ENCODE measurements around the gene TTLL13.
"Not testable (repeated sequence)": the region's sequence is repeated elsewhere in the genome, so short reads cannot be mapped to it uniquely, and the experiment has no call there.

The TTLL13 gene

GRCh38 chr15:90291679-90292356 lies 42.5 kb downstream of the TTLL13 start:
- peak in 1 of 2 donors; percentile 20 for DNase-seq

- DNase-seq: peak; percentile 66 to 77
Measured at GRCh38 chr15:90293040-90293810, 43.9 kb downstream of the TTLL13 start.

DNA sequence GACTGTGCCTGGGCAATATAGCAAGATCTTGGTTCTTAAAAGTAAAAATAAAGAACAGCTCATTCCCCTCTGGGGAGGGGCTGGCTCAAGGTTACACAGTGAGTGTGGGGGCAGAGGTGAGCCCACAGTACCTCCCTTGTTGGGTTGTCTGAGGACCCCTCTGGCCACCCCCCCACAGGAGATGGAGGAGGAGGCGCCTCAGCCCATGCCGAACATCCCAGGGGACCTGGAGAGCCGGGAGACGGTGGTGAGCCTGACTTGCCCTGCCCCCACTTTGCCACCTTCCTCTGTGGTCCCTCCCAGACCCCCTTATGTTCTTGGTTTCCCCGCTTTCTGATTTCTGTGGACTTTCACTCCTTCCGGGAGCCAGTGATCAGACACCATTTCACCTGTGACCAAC lies 44.8 kb downstream of the TTLL13 start:
- no peak for DNase-seq

- DNase-seq: no peak
Measured at GRCh38 chr15:90294601-90295269, 45.4 kb downstream of the TTLL13 start.

- no peak for DNase-seq
Measured at GRCh38 chr15:90295270-90295648, 45.9 kb downstream of the TTLL13 start.

- DNase-seq: not testable (repeated sequence)
Measured at GRCh38 chr15:90296316-90296884, 47.0 kb downstream of the TTLL13 start.

GRCh38 chr15:90297021-90297420 lies 47.7 kb downstream of the TTLL13 start:
- DNase-seq: no peak

- DNase-seq: no peak
Measured at GRCh38 chr15:90300541-90300940, 51.2 kb downstream of the TTLL13 start.

- peak; percentile 41 to 64 for DNase-seq
Measured at GRCh38 chr15:90300988-90301706, 51.8 kb downstream of the TTLL13 start.

DNA sequence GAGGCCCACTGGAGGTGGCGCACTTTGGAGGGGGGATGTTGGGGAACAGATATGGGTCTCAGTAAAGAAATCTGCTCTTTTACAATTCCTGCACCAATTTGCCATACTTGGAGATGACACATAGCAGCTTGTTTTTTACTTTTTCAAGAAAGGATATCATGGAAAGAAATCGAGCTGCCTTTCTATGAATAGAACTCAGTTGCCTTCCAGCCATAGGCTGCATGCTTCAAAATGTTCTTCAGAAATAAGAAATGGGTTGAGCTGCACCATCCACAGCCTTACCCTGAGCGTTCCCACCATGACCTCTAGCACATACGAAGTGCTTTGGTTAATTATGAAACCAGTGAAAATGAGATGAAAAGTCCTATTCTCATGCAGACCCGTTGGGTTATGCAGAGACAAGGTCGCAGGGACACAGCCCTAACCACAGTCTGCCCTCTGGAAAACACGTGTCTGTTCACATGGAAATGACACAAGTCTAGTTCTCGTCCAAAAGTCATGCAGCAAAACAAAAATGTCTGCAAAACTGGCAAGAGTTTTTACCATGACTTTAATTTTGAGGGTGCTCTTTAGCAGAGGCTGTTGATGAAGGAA lies 52.4 kb downstream of the TTLL13 start:
- no peak for DNase-seq

DNA sequence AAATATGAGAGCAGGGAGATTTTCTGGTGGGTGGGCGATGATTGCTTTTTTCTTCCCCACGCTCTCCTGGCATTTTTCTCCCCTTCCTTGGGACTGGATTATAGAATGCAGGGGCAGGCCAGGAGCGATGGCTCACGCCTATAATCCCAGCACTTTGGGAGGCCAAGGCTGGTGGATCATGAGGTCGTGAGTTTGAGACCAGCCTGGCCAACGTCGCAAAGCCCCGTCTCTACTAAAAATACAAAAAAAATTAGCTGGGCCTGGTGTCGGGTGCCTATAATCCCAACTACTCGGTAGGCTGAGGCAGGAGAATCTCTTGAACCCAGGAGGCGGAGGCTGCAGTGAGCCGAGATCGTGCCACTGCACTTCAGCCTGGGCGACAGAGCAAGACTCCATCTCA lies 56.0 kb downstream of the TTLL13 start:
- DNase-seq: not testable (repeated sequence)

GRCh38 chr15:90305932-90306331 lies 56.6 kb downstream of the TTLL13 start:
- DNase-seq: no peak

DNA sequence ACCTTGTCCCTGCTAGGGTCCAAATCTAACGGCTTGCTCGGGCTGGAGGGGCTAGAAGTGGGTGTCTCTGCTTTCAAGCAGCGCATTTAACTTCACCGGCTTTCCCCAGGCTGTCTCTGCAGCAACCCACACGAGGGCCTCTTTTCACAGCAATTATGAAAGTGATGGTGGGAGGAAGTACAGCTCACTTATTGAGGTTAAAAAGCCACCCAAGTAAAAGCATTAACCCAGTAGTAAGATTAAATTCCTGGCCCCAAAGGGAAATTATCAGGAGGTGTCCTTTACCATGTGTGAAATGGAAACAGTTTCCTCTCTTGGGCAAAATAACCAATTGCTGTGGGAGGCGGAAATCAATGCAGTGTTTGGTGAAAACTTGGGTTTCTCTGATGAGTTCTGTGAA lies 57.2 kb downstream of the TTLL13 start:
- DNase-seq: peak in 1 of 2 donors; percentile 39

DNA sequence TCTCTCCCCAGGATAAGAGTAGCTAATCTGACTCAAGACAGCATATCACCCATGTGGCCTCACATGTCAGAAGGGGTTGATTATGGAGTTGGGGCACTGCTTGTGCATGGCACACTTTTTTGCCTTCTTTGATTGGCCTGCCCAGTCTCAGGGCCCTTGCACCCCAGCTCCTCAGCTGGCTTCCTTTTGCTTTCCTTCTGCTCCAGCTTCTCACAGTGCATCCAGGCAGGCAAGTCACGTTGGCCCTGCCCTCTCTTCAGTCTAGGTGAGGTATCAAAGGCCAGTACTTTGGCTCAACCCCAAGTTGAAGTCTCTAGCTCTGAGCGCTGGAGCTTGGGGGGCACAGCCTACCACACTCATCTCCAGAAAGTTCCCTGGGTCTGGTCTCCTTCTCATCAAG lies 58.3 kb downstream of the TTLL13 start:
- no peak for DNase-seq

GRCh38 chr15:90309020-90309419 lies 59.7 kb downstream of the TTLL13 start:
- DNase-seq: no peak
